GM12892 (cell line): ENCODE measurements around the gene DGKI.

ENCODE experiments used
- POLR2A ChIP-seq: IDR thresholded peaks from 2 replicates; pipeline ENCODE4 v1.6.1; 2011; ENCODE audit warnings: low read depth, low read length, control low read depth
- POLR2AphosphoS5 ChIP-seq: IDR thresholded peaks from 2 replicates; pipeline ENCODE4 v1.6.1; 2011; ENCODE audit warnings: low read depth, low read length, control low read depth
- TAF1 ChIP-seq: IDR thresholded peaks from 2 replicates; pipeline ENCODE4 v1.6.1; 2011; ENCODE audit warnings: low read depth, mild to moderate bottlenecking, control low read depth, low read length, borderline replicate concordance

DNA sequence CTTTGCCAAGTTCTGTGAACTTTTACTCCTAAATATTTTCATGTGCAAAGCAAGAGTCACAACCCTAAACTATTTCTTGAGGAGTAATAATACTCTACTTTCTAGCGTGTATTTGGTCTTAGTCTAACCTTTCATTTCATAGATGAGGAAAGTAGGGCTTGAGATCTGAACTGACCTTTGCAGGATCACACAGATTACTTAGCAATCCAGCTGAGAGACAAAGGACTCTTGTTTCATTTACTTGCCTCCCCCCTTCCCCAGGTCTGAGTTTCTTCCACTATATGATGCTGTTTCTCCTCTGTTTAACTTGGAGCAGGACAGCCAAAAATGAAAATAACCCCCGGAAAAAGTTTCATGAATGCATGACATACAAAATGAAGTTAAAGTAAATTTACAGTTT is 427.9 kb downstream of the DGKI start:
- TF ChIP-seq POLR2AphosphoS5 (no peak), TAF1 (no peak), POLR2A (no peak)
